Central memory CD4-positive, alpha-beta T cell (primary cell): Measurements from ENCODE around the gene IDUA.
"Not testable (repeated sequence)": the region's sequence is repeated elsewhere in the genome, so short reads cannot be mapped to it uniquely, and the experiment has no call there.

Experiments
- DNase-seq: peaks from one replicate; pipeline ENCODE4 v3.0.0; 2022

IDUA gene

DNA sequence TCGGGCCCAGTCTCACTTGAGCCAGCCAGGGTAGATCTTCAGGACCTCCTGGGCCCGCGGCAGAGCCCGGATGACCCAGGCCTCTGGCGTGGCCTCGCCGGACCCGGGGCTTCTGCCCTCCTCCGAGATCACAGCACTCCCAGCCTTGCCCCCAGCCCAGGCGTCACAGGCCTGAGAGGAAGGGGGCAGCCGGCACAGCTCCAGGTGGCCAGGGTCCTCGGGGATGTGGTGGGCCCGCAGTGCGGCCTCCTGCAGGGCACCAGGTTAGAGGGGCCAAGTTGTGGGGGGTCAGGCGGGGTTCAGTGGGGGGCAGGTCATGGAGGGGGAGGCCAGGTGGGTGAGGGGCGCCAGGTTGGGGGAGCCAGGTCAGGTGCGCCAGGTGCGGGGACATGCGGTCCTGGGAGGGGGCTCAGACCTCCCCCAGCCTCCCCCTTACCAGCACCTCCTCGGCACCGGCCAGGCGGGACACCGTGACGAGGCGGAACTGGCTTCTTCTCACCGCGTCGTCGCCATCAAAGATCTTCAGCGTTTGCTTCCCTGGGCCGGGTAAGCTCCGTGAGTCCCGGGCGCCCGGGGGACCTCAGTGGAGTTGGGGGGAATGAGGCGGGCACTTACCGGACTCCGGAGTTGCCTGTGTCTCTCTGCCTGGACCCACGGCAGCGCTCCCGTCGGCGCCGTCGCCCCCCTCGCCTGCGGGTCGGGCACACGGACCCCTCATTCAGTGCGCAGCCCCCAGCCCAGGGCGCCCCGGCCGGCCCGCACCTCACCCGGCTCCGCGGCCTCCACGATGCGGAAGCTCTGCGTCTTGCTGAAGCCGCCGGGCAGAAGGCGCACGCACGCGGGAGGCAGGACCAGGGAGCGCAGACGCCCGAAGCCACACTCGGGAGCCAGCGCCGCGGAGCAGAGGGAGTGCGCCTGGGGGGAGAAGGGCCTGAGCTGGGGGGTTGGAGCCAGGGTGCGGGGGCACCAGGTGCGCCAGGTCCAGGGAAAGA, 19.4 kb upstream of the IDUA start:
- no peak for DNase-seq

DNA sequence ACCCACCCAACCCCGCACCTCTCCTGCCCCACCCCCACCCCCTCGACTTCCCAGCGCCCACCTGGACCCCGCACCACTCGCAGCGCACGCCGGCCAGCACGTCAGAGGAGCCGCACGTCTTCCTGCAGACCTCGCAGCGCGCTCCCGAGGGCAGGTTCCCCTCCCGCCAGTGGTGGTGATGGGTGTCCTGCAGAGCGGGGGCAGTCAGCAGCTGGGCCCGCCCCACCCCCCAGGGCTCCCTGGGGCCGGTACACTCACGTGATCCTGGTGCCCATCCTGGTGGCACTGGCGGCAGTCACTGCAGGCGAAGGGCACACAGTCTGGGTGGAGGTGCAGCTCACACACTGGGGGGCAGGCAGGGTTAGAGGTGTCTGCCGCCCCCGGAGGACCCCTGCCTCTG, 18.6 kb upstream of the IDUA start:
- no peak for DNase-seq

DNA sequence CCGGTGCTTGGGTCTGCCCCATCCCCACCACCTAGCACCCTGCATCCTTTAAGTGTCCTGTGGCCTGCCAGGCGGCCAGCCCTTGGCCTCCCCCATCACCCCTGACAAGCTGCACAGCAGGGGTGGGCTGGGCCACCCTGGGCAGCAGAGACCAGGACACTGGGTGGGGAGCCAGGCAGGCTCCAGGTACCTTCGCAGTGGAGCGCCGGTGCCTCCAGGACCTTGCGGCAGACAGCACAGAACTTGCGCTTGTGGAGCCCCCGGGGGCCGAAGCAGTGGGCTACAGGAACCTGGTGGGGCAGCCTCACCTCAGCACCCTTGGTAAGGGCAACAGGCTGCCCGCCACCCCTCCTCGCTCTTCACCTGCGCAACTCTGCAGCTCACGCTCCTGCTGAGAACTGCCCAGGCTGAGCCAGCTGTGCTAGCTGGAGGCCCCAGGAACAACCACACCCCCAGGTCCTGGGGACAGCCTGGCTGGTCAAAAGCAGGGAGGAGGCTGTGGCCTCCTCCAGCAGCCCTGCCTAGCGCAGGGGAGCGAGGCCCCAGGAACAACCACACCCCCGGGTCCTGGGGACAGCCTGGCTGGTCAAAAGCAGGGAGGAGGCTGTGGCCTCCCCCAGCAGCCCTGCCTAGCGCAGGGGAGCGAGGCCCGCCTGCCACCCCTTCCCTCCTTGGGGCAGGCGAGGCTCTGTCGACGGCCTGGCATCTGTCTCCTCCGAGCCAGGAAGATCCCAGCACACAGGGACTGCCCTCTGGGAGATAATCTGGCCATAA, 18.0 kb upstream of the IDUA start:
- DNase-seq = no peak

DNA sequence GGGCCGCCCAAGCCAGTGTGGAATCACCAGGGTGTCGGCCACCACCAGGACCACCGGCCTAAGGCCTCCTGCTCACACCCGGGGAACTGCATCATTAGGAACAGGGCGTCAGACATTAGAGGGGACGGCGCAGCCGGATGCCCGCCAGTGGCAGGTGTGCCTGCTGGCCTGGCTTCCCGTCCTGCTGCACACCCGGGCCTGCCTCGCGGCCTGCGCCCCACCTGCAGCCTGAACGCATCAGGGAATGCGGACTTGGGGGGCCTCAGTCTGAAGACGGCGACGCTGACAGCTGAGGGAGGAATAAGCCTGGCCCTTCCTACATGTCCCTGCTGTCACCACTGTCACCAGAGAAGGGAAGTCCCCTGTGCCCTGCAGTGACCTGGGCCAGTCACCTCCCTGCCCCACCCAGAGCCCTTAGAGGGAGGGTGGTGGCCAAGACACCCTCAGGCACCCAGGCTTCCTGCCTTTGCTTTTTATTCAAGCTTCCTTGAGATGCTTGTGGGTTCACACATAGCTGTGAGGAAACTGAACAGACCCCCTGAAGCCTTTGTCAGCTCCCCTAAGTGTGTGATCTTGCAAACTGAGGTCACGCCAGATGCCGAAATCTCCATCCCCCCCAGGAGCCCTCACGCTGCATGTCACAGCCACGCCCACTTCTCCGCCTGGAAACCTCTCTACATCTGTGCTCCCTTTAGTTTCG, 16.6 kb upstream of the IDUA start:
- DNase-seq = no peak

DNA sequence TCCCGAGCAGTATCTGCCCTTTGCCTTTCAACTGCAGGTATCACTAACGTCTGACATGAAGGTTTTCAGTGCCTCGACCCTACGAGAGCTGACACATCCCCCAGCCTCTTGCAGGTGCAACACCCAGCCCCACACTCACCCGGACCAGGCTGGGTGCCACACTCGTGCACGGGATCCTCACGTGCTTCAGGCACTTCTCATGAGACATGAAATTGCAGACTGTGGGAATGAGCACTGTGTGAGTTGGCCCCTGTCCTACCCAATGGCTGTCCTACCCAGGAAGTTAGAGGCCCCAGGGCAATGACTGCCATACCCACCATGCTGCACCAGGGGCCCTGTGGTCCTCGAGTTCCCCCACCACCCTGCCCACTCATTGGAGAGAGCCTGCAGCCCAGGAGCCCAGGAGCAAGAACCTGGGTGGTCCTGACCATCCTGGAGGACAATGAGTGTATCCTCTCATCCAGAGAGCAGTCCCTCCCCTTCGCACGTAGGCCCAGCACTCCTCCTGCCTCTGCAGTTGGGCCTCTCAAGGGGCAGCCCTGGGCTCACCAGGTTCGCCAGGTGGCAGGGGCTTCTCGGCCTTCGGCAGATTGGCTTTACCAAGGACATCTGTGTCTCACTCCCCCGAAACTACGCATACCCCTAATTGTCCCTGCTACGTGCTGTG, 15.9 kb upstream of the IDUA start:
- DNase-seq = no peak

GRCh38 chr4:971666-972500, 15.0 kb upstream of the IDUA start:
- DNase-seq = no peak

DNA sequence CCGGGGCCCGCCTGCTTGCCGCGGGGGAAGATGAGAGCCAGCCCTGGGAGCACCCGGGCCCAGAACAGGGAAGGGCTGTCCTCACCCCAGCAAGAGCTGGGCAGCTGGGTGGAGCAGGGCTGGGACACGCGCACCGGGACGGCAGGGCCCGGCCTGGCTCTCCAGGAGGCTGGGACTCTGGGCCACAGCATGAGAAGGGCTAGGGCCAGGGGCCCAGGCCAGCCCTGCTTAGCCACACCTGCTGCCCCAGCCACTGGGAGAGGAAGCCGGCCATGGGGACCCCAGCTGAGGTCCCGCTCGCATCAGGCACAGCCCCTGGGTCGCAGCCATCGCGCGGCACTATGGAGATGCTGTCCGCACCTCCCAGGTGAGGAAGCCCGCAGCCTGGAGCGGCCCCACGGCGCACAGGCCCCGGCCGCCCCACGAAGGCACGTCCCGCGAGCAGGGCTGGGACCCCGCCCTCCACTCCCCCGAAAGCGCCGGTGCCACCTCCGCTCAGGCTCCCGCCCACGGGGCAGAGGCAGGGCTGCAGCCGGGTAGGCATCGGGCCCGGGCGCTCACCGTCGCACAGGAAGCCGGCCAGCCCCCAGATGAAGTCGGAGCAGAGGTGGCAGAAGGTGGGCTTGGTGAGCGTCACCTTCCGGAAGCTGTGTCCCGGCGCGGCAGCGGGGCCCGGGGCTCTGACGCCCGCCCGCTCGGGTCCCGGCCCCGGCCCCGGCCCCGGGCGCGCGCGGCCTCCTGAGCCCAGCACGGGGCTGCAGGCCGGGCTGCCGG, 14.0 kb upstream of the IDUA start:
- DNase-seq = peak; percentile 61

DNA sequence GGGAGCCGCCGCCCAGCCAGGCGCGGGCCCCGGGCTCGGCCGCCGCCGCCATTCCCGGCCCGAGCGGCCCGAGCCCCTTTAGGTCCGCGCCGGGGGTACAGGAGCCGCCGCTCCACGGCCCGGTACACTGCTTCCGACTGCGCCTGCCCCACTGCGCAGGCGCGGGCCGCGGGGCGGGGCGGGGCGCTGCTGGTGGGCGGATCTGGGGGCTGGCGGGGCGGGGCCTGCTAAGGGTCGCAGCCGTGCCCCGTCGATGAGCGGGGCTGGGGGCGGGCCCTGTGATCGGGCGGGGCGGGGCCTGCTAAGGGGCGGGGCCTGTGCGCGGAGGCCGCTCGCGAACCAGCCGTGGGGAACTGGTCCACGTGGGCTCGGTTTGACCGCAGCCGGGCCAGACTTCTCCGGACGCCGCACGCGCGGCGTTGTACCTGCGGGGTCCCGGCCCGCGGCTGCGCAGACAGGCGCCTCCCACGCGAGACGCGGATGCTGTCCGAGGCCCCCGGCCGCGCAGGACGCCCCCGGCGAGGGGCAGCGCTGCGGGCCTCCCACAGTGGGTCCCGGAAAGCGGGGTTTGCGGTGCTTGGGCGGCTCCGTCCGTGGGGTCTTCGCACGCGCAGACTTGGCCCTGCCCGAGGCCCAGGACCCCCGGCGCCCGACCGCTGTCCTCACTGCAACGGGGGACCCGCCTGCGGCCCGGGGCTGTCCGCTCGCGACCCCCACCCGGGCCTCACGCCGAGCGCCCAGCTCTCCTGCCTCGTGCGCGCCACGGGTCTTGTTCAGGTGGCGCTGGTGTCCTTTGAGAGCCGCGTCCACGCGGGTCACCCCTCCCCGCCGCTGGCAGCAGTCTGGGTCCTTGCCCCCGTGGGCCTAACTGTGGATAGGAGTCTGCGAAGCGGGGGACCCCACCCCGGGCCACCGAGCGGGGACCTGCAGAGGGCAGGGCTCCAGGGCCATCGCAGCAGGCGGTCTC, 13.1 kb upstream of the IDUA start, which contains the start of gene DGKQ:
Gene DGKQ, minus strand, starts transcription at position 139 of the 967 bp plus-strand sequence. Its CDS starts 87 bp downstream, at position 52.
- peak; percentile 78 for DNase-seq

GRCh38 chr4:974668-975067, 12.2 kb upstream of the IDUA start:
- no peak for DNase-seq

GRCh38 chr4:976016-976415, 10.8 kb upstream of the IDUA start:
- not testable (repeated sequence) for DNase-seq

DNA sequence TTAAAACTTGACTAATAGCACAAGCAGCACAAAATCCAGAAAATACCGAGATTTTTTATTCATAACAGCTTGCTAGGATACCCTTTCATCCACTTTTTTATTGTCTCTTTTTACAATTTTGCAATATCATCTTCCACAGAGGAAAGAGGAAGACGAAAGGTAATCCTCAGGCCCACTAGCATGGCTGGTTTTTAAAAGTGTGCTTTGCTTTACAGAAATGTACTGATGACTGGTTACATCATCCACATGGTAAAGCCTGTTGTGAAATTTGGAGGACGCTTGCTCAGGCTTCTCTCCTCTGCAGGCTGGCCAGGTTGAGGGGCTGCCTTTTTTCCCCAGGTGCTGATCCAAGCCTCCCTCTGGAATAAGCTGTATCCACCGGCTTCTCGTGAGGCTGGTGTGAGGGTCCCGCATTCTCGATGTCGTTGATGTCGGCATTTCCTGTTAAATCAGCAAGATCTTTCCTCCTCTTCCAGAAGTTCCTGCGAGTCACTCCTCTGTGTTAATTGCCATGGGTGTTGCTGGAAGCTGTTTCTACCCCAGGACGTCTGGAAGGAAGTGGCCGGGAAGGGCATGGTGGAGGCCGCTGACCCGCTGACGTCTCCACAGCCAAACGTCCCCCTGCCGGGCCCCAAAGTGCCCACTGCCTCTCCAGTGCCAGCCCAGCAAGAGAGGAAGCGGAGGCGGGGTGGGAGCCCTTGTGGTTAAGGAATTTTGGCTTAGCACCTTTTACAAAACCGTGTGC, 7.7 kb upstream of the IDUA start:
- no peak for DNase-seq

DNA sequence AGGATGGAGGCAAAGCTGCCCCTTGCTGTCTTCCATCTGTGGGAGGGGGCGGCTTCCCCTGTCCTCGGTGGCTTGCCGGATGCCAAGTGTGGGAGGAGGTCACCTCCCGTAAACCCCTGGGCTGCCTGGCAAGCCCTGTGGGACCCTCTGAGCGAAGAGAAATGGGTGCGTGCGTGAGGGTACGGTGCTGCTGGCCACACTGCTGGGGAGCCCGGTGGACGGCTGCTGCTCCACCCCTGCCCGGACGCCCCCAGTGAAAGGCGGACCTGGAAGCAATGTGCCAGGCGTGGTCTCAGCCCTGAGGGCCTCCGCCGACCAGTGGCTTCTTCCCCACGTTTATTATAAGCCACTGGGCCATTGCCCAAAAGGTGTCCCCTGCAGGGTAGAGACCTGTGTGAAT, 4.6 kb upstream of the IDUA start:
- DNase-seq = no peak

DNA sequence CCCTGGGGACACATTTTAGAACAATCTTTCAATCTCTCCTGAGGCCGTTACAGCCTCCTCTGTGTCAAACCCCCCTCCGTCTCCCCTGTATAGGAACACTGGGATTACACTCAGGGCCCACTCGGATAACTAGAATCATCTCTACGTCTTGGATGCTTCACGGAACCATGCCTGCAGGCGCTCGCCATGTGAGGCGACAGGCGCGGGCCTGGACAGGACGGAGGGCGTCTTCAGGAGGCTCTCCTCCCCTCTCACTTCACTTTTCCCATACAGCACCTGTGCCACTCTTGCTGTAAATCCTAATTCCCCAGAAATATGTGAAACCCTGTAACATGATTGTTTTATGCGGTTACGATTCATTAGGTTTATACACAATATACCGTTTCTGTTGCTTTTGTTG, 4.0 kb upstream of the IDUA start:
- DNase-seq = no peak

GRCh38 chr4:984336-985054, 2.3 kb upstream of the IDUA start:
- no peak for DNase-seq

DNA sequence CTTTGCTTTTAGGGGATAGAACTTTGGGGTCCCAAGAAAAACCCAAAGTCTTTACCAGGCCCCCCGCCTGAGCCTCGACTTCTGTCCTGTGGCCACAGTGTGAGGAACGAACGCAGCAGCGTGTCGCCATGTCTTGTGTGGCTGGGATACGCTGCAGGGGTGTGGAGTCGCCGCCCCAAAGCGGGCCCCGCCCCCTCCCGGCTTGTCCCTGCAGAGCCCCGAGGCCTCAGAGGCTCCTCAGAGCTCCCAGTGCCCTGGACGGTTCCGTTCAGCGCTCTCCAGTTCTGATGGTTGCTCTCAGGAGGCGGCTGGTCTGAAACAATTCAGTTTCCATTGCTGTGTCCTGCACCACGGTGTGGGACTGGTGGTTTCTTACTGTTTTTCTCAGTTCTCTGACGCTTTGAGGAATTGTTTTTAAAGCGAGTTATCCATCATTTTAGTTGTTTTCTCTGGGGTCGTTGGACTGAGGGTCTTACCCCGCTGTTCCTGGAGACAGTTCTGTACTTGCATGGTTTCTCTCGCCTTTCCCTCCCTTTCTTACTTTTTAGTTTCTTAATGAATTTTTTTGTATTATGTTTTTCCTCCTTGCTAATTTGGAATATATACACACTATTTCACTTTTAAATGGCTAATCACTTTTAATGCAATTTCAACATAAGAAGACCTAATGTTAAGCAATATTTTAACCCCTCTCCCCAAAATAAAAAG, 1.6 kb upstream of the IDUA start:
- DNase-seq = peak; percentile 55

DNA sequence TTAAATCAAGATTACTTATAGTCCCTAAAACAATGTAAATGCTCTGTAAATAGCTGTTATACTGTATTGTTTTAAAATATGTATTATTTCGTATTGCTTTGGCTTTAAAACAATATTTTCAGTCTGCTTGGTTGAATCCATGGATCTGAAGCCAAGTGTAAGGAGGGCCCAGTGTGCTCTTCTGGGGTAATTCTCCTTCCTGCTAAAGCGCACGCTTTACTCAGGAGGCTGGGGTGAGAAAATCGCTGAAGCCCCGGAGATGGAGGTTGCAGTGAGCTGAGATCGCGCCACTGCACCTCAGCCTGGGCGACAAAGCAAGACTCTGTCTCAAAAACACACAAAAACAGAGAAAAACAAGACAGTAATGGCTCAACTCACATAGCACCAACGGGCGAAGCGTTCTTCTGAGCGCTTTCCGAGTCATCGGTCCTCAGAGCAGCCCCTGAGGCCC, 391 bp upstream of the IDUA start:
- DNase-seq = no peak
